Measurements from ENCODE around the gene FAM131A.

FAM131A gene

DNA sequence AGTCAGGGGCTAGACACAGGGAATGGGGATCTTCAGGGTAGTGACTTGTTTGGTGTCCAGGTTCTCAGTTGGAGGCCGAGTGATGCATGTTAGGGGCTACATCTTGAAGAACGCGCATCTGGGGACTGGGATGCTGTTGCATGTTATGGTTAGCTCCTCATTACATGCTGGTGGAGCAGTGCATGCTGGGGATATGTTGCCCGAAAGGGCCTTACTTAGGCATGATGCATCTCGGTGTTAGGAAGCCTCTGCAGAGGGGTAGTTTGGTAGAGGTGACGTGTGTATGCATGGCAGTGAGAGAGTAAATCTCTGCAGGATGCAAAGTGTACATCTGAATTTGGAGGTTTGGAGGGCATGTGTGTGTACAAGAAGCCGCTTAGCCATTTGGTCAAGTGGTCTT is 20.6 kb upstream of the FAM131A start:
- no peak for DNase-seq (ENCODE audit: low spot score)

DNA sequence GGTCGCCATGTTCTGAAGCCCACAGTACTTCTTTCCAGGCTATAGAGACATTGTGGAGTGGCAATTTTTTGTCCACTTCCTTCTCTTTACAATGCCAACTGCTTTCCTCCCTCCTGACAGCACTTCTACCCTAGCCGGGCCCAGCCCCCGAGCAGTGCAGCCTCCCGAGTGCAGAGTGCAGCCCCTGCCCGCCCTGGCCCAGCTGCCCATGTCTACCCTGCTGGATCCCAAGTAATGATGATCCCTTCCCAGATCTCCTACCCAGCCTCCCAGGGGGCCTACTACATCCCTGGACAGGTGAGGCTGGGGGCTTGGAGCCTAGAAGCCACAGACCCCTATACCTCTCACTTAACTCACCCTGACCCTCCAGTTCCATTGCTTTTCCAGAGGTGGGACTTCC is 20.2 kb upstream of the FAM131A start:
- no peak for DNase-seq (ENCODE audit: low spot score)

DNA sequence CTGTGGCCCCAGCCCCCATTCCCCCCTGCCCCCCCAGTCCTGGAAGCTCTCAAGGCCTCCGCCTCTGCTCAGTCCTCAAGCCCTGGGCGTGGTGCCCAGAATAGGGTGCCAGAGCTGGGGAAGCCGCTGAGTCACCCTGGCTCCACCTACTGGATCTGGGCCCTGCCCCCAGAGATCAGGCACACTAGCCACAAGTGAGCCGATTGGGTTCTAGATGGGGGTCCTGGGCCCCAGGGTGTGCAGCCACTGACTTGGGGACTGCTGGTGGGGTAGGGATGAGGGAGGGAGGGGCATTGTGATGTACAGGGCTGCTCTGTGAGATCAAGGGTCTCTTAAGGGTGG is 17.3 kb upstream of the FAM131A start:
- no peak for DNase-seq (ENCODE audit: low spot score)

- no peak for DNase-seq (ENCODE audit: low spot score)
Measured at GRCh38 chr3:184321666-184322065, 15.7 kb upstream of the FAM131A start.

DNA sequence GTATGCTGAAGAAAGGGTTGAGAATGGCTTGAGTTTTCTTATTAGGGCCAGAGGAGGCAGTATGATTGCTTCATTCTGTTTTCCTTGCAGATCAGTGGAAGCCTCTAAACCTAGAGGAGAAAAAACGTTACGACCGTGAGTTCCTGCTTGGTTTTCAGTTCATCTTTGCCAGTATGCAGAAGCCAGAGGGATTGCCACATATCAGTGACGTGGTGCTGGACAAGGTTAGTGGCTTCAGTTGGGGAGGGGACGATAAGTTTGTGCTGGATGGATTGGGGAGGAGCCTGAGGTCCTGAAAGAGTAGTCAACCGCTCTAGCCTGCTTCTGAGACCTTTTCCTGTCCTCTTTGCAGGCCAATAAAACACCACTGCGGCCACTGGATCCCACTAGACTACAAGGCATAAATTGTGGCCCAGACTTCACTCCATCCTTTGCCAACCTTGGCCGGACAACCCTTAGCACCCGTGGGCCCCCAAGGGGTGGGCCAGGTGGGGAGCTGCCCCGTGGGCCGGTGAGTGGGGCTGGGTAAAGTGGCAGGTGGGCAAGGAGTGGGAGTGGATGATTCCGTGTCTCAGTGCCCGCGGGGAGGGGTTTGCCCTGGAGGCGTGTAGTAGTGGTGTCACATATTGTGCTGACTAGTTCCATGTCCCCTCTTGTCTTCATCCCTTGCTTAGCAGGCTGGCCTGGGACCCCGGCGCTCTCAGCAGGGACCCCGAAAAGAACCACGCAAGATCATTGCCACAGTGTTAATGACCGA is 14.5 kb upstream of the FAM131A start:
- DNase-seq (ENCODE audit: low spot score) = no peak

GRCh38 chr3:184323696-184324095 is 13.7 kb upstream of the FAM131A start:
- DNase-seq (ENCODE audit: low spot score) = no peak

DNA sequence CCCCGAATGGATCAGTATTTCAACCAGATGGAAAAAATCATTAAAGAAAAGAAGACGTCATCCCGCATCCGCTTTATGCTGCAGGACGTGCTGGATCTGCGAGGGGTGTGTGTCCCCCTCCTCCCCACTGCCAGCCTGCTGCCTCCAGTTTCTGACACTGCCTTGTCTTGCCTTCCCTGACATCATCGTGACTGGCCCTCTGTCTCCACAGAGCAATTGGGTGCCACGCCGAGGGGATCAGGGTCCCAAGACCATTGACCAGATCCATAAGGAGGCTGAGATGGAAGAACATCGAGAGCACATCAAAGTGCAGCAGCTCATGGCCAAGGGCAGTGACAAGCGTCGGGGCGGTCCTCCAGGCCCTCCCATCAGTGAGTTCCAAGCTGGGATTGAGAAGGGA is 12.1 kb upstream of the FAM131A start:
- no peak for DNase-seq (ENCODE audit: low spot score)

DNA sequence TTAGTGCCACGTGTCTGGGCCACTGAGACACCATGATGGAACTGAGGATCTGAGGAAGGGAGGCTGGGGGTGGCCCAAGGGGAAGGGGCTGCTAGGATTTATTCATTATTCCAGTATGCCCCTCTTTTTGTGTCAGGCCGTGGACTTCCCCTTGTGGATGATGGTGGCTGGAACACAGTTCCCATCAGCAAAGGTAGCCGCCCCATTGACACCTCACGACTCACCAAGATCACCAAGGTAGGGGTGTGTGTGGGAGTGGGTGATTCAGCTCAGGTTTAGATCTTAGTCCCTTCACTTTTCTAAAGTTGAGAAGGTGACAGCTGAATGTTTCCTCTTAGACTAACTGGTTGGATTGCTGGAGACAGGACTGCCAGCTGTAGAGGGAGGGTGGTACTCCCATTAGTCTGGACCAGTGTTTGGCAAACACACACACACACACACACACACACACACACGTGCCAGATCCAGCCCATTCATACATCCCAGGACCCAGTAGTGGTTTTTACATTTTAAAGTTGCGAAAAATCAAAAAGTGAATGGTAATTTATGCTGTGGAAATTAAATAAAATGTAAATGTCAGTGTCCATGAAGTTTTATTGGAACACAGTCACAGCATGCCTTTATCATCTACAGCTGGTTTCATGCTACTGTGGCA is 11.6 kb upstream of the FAM131A start:
- DNase-seq (ENCODE audit: low spot score) = no peak

- no peak for DNase-seq (ENCODE audit: low spot score)
Measured at GRCh38 chr3:184327171-184327570, 10.2 kb upstream of the FAM131A start.

- no peak for DNase-seq (ENCODE audit: low spot score)
Measured at GRCh38 chr3:184328516-184328915, 8.9 kb upstream of the FAM131A start.

GRCh38 chr3:184332370-184333090 is 4.9 kb upstream of the FAM131A start:
- no peak for DNase-seq (ENCODE audit: low spot score)

- no peak for DNase-seq (ENCODE audit: low spot score)
Measured at GRCh38 chr3:184333190-184333589, 4.2 kb upstream of the FAM131A start.

DNA sequence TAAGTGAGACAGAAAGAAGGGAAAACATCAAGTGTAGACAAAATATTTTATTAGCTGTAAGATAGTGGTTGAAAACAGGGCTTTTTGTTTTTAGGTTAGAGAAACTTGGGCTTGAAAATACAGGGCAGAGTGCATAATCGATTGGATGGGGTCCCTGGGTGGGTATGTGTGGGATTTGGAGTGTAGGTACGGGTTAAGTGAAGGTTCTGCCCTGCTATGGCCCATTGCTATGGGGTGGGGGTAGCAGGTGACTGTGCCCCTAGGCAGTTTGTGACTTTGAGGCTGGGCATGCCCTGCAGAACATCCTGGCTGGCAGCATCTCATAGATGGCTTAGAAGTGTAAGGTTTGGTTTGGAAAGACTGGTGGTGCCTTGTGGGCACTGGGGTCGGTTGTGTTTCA is 3.7 kb upstream of the FAM131A start:
- DNase-seq (ENCODE audit: low spot score) = no peak

- no peak for DNase-seq (ENCODE audit: low spot score)
Measured at GRCh38 chr3:184334470-184335158, 2.8 kb upstream of the FAM131A start.

DNA sequence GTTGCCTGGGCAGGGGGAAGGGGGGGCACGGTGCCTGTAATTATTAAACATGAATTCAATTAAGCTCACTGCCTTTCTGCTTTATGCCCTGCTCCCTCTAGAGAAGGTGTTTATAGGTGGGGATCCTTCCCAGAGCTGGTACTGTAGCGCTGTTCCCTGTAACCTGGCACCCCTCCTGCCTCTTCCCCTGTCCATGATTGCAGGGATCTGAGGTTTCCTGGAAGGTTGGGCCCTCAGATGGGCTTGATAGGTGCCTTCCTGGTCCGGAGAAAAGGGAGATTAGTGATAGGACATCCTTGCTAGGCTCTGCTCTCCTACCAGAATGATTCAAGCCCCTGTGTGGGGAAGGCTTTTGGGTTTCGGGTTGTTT is 2.1 kb upstream of the FAM131A start:
- no peak for DNase-seq (ENCODE audit: low spot score)

GRCh38 chr3:184335661-184336546 is 1.5 kb upstream of the FAM131A start:
- peak; percentile 90 for DNase-seq (ENCODE audit: low spot score)

DNA sequence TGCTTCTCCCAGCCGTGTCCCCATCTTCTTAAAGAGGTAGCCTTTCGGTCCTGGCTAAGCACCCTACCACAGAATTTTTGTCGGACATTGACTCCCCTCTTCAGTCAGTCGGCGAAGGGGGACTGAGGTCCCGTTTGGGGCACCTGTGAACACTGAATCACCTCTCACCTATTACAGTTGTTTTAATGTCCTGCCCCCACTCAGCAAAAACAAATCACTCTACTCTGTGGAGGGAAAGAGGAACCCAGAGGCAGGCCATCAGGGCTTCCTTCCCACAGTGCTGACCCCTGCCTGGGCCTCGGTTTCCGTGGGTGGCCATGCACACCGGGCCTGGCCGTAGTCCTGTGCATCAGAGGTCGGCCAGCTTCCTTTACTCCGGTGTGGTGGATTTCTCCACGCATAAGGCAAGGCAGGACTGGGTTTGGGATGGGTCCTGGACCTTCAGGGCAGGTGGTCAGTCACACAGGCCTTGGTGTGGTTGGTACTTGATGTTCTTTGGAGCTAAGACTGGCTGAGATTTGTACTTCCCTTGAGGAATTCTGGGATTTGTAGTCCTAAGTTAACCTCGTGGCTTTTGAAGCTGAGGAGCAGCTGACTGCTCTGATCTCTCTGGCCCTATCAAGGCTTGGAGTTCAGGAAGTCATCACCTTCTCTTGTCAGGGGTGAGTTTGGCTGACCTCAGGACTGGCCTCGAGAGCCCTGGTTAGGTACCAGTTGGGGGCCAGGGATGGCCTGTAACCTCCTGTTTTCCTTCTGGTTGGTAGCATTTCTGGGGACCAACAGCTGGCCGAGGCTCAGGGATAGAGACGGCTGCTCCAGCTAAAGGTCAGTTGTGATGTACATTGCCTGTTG is 627 bp upstream of the FAM131A start:
- no peak for DNase-seq (ENCODE audit: low spot score)

GRCh38 chr3:184337981-184338380 is 581 bp downstream of the FAM131A start:
- no peak for DNase-seq (ENCODE audit: low spot score)

DNA sequence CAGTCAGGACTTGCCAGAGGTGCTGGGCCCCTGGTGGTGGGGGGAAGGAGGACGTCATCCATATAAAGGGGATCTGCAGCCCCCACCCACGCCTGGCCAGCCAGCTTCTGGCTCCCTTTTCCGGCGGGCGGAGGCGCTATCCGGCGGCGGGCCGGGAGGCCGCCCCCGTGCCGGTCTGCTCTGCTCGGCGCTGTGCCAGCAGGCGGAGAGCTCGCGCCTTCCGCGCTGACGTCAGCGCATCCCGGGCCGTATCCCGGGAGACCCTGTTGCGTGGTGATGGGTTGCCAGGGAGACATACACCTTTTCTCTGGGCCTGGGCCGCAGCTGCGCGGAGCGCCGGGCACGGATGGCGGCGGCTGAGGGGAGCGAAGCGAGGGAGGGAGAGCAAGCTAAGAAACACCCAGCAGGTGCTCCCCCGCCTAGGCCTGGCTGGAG is 1.1 kb downstream of the FAM131A start:
- DNase-seq (ENCODE audit: low spot score) = no peak

DNA sequence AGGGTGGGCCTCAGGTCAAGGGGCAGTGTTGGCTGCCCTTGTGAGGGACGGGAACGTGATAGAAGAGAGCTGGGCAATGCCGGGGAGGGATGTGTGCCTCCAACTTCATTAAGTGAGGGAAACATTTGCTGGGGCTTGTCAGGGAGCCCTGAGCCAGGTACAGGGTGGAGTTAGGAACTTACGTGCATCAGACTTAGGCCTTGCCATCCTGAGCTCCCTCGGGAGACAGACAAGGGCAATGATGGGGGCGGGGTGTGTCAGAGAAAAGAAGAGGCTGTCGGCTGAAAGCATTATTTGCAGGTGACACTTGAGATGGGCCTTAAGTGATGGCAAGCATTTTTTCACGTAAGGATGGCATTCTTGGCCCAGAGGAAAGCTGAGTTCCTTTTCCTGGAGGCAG is 1.6 kb downstream of the FAM131A start:
- DNase-seq (ENCODE audit: low spot score) = no peak
